Fibroblast of mammary gland (primary cell): ENCODE data around the gene RNF144B.

Source experiments
- DNase-seq: peaks from one replicate; pipeline ENCODE4 v3.0.0-alpha.2; 2010; ENCODE audit warnings: low read depth
- H3K4me3 ChIP-seq: 2 replicates; pipeline ENCODE4 v1.5.1; 2011; ENCODE audit warnings: low read depth, mild to moderate bottlenecking, low read length, moderate library complexity; ENCODE audit not compliant: control insufficient read depth
- CTCF ChIP-seq: conservative IDR thresholded peaks from 2 replicates; pipeline ENCODE4 v1.5.1; 2011; ENCODE audit warnings: low read depth, low read length, inconsistent platforms; ENCODE audit not compliant: control insufficient read depth, insufficient read depth

The RNF144B gene

GRCh38 chr6:18414116-18414515, 27.0 kb downstream of the RNF144B start:
- no peak overlapping the region for H3K4me3 ChIP-seq
- TF ChIP-seq CTCF = no peak
- no peak for DNase-seq

- DNase-seq = no peak
- no peak for TF ChIP-seq CTCF
- no peak overlapping the region for H3K4me3 ChIP-seq
Measured at GRCh38 chr6:18415207-18415606, 28.1 kb downstream of the RNF144B start.

GRCh38 chr6:18415671-18416340, 28.7 kb downstream of the RNF144B start:
- no peak for TF ChIP-seq CTCF
- no peak overlapping the region for H3K4me3 ChIP-seq
- DNase-seq = peak; percentile 29

- TF ChIP-seq CTCF = no peak
- DNase-seq = no peak
- H3K4me3 ChIP-seq = no peak overlapping the region
Measured at GRCh38 chr6:18416341-18416679, 29.2 kb downstream of the RNF144B start.

GRCh38 chr6:18420328-18420727, 33.2 kb downstream of the RNF144B start:
- no peak for DNase-seq
- no peak for TF ChIP-seq CTCF
- no peak overlapping the region for H3K4me3 ChIP-seq

- no peak overlapping the region for H3K4me3 ChIP-seq
- no peak for DNase-seq
- TF ChIP-seq CTCF = no peak
Measured at GRCh38 chr6:18422136-18422535, 35.0 kb downstream of the RNF144B start.

GRCh38 chr6:18423426-18423825, 36.3 kb downstream of the RNF144B start:
- TF ChIP-seq CTCF = no peak
- no peak for DNase-seq
- H3K4me3 ChIP-seq = no peak overlapping the region
